A673 (cell line): Measurements from ENCODE around the gene SHLD2.
"Not testable (repeated sequence)": the region's sequence is repeated elsewhere in the genome, so short reads cannot be mapped to it uniquely, and the experiment has no call there.

Source experiments
- CTCF ChIP-seq: fragments of 300-800, 200-600 bp; sonication (generic); conservative IDR thresholded peaks from 2 replicates; pipeline ENCODE4 v1.5.1; 2017; ENCODE audit warnings: low read depth, mild to moderate bottlenecking, antibody characterized with exemption, low read length, moderate library complexity, mixed read lengths
- EZH2 ChIP-seq: fragments of 200-600 bp; sonication (generic); IDR thresholded peaks from 2 replicates; pipeline ENCODE4 v1.6.1; 2017; ENCODE audit warnings: borderline replicate concordance, low read depth, mild to moderate bottlenecking, mixed read lengths, antibody characterized with exemption, low read length; ENCODE audit not compliant: poor library complexity, severe bottlenecking

- TF ChIP-seq CTCF, EZH2: not testable (repeated sequence)
Measured at GRCh38 chr10:87170705-87171104, 75.7 kb downstream of the SHLD2 start.
